ENCODE measurements around the gene UNCX.

DNA sequence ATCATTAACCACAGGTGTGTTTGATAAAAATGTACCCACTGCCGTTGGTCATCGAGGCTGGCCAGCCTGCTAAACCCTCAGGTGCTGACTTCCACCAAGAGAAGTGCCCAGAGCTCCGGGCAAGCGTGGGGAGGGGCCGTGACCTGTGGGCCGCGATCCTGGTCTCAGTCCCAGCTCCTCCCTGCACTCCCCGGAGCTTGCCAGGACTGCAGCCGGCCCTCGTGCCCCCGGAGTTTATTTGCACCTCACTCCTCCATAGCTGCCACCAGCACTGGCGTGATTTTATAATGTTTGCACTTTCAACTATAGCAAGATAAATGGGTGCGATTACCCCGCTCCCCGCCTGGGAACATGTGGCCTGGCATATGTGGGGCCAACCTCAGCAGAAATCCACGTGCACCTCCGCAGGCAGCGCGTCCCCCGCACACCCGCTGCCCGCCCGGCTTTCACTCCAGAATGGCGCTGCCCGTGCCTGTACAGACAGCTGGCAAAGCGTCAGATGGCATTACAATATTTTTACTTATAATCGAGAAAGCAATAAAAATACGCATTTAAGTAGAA lies 30.8 kb downstream of the UNCX start:
- TF ChIP-seq MAX (IDR thresholded peaks at IDR 0.05; ENCODE audit: low read depth, low read length) = no peak
- TF ChIP-seq, protein P1, sequence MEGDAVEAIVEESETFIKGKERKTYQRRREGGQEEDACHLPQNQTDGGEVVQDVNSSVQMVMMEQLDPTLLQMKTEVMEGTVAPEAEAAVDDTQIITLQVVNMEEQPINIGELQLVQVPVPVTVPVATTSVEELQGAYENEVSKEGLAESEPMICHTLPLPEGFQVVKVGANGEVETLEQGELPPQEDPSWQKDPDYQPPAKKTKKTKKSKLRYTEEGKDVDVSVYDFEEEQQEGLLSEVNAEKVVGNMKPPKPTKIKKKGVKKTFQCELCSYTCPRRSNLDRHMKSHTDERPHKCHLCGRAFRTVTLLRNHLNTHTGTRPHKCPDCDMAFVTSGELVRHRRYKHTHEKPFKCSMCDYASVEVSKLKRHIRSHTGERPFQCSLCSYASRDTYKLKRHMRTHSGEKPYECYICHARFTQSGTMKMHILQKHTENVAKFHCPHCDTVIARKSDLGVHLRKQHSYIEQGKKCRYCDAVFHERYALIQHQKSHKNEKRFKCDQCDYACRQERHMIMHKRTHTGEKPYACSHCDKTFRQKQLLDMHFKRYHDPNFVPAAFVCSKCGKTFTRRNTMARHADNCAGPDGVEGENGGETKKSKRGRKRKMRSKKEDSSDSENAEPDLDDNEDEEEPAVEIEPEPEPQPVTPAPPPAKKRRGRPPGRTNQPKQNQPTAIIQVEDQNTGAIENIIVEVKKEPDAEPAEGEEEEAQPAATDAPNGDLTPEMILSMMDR (IDR thresholded peaks at IDR 0.05; ENCODE audit: low read depth, low read length) = no peak
- TF ChIP-seq POLR2A (IDR thresholded peaks at IDR 0.05; ENCODE audit: extremely low read depth, insufficient read length) = no peak
- TF ChIP-seq MYC (IDR thresholded peaks at IDR 0.05; ENCODE audit: low read depth, low read length) = no peak

Data from NB4 (cell line).